Chondrocyte (in vitro differentiated cells): Measurements from ENCODE around the gene SLCO3A1. TPM values are rescaled to one million over a fixed set of nuclear protein-coding genes. Genes with fewer than 3 reads are reported as not detected.

Source experiments
- DNase-seq: peaks from one replicate; pipeline ENCODE4 v3.0.0; 2021; ENCODE audit warnings: mixed read lengths, low spot score
- H3K27ac Mint-ChIP-seq: one replicate; pipeline ENCODE4 v1.8.0; 2021; ENCODE audit warnings: mild to moderate bottlenecking, moderate library complexity, mixed read lengths; ENCODE audit not compliant: unreplicated experiment
- H3K27me3 Mint-ChIP-seq: 2 replicates; pipeline ENCODE4 v1.8.0; 2021; ENCODE audit warnings: low read depth, mixed read lengths
- H3K36me3 Mint-ChIP-seq: 2 replicates; pipeline ENCODE4 v1.8.0; 2021; ENCODE audit warnings: low read depth, mixed read lengths
- H3K4me1 Mint-ChIP-seq: 2 replicates; pipeline ENCODE4 v1.8.0; 2021; ENCODE audit warnings: low read depth, mild to moderate bottlenecking, mixed read lengths
- H3K4me3 Mint-ChIP-seq: one replicate; pipeline ENCODE4 v1.8.0; 2021; ENCODE audit warnings: mild to moderate bottlenecking, moderate library complexity, mixed read lengths; ENCODE audit not compliant: unreplicated experiment
- H3K9me3 Mint-ChIP-seq: 2 replicates; pipeline ENCODE4 v1.8.0; 2021; ENCODE audit warnings: low read depth, mixed read lengths
- total RNA-seq: library from RNA; stranded (reverse); gene quantifications from 3 replicates; pipeline ENCODE4 v1.2.1, GENCODE V29; 2021
- TF ChIP-seq, protein P1 (sequence below): fragments of 200-600 bp; sonication (generic); IDR thresholded peaks from 2 replicates; pipeline ENCODE4 v1.5.0; 2021; ENCODE audit warnings: antibody characterized with exemption, mild to moderate bottlenecking, moderate library complexity

SLCO3A1 gene
- total RNA-seq, 1 donor from 2014 or later, result 3.7 TPM

GRCh38 chr15:92002666-92003065 is 149.2 kb downstream of the SLCO3A1 start:
- Mint-ChIP-seq H3K36me3 (no peaks in the 10 kb centered on the region), H3K9me3 (peaks cover 3% of the 10 kb centered on the region), H3K27me3 (peaks cover 4% of the 10 kb centered on the region), H3K4me1 (no peaks in the 10 kb centered on the region), H3K4me3 (no peak overlapping the region), H3K27ac (no peak overlapping the region)
- no peak for DNase-seq
- TF ChIP-seq, protein P1, sequence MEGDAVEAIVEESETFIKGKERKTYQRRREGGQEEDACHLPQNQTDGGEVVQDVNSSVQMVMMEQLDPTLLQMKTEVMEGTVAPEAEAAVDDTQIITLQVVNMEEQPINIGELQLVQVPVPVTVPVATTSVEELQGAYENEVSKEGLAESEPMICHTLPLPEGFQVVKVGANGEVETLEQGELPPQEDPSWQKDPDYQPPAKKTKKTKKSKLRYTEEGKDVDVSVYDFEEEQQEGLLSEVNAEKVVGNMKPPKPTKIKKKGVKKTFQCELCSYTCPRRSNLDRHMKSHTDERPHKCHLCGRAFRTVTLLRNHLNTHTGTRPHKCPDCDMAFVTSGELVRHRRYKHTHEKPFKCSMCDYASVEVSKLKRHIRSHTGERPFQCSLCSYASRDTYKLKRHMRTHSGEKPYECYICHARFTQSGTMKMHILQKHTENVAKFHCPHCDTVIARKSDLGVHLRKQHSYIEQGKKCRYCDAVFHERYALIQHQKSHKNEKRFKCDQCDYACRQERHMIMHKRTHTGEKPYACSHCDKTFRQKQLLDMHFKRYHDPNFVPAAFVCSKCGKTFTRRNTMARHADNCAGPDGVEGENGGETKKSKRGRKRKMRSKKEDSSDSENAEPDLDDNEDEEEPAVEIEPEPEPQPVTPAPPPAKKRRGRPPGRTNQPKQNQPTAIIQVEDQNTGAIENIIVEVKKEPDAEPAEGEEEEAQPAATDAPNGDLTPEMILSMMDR, result no peak

GRCh38 chr15:92003515-92004067 is 150.1 kb downstream of the SLCO3A1 start:
- TF ChIP-seq, protein P1, result no peak
- Mint-ChIP-seq H3K4me3 (no peak overlapping the region), H3K27ac (no peak overlapping the region), H3K9me3 (no peaks in the 10 kb centered on the region), H3K36me3 (no peaks in the 10 kb centered on the region), H3K27me3 (peaks cover 8% of the 10 kb centered on the region), H3K4me1 (no peaks in the 10 kb centered on the region)
- no peak for DNase-seq

- no peaks in the 10 kb centered on the region for H3K4me1 Mint-ChIP-seq
- no peak overlapping the region for H3K27ac Mint-ChIP-seq
- no peak for DNase-seq
- no peaks in the 10 kb centered on the region for H3K36me3 Mint-ChIP-seq
- peaks cover 8% of the 10 kb centered on the region for H3K27me3 Mint-ChIP-seq
- TF ChIP-seq, protein P1, result no peak
- H3K4me3 Mint-ChIP-seq, result no peak overlapping the region
- no peaks in the 10 kb centered on the region for H3K9me3 Mint-ChIP-seq
These were observed 151.6 kb downstream of the SLCO3A1 start for GRCh38 chr15:92005154-92005553.

GRCh38 chr15:92006186-92007028 is 152.9 kb downstream of the SLCO3A1 start:
- H3K27ac Mint-ChIP-seq, result no peak overlapping the region
- no peaks in the 10 kb centered on the region for H3K9me3 Mint-ChIP-seq
- H3K36me3 Mint-ChIP-seq, result no peaks in the 10 kb centered on the region
- no peak for DNase-seq
- H3K4me1 Mint-ChIP-seq, result no peaks in the 10 kb centered on the region
- H3K4me3 Mint-ChIP-seq, result no peak overlapping the region
- TF ChIP-seq, protein P1, result no peak
- H3K27me3 Mint-ChIP-seq, result peaks cover 8% of the 10 kb centered on the region

GRCh38 chr15:92009162-92009561 is 155.7 kb downstream of the SLCO3A1 start:
- Mint-ChIP-seq H3K4me1 (no peaks in the 10 kb centered on the region), H3K27ac (no peak overlapping the region), H3K4me3 (no peak overlapping the region), H3K36me3 (no peaks in the 10 kb centered on the region), H3K27me3 (peaks cover 8% of the 10 kb centered on the region), H3K9me3 (no peaks in the 10 kb centered on the region)
- TF ChIP-seq, protein P1, result no peak
- no peak for DNase-seq
